Trophoblast cell (in vitro differentiated cells and primary cell): Measurements from ENCODE around the gene LEF1.

Experiments
- DNase-seq, 2 donors: peaks; one replicate each; pipeline ENCODE4 v3.0.0-alpha.2; 2016
- H2AFZ ChIP-seq: 2 replicates; pipeline ENCODE4 v1.6.1; 2013; ENCODE audit warnings: low read length, moderate library complexity, mild to moderate bottlenecking; ENCODE audit not compliant: insufficient read depth, poor library complexity
- H2AK5ac ChIP-seq: 2 replicates; pipeline ENCODE4 v1.6.1; 2013; ENCODE audit warnings: mild to moderate bottlenecking, low read length
- H2BK120ac ChIP-seq: 2 replicates; pipeline ENCODE4 v1.6.1; 2013; ENCODE audit warnings: low read length, mild to moderate bottlenecking, moderate library complexity; ENCODE audit not compliant: insufficient read depth, poor library complexity
- H2BK12ac ChIP-seq: 2 replicates; pipeline ENCODE4 v1.6.1; 2013; ENCODE audit warnings: mild to moderate bottlenecking, low read length, moderate library complexity
- H2BK5ac ChIP-seq: 2 replicates; pipeline ENCODE4 v1.6.1; 2013; ENCODE audit warnings: low read length, low read depth, moderate library complexity, mild to moderate bottlenecking; ENCODE audit not compliant: poor library complexity
- H3K14ac ChIP-seq: 2 replicates; pipeline ENCODE4 v1.6.1; 2013; ENCODE audit warnings: mild to moderate bottlenecking, low read length
- H3K18ac ChIP-seq: 2 replicates; pipeline ENCODE4 v1.6.1; 2013; ENCODE audit warnings: mild to moderate bottlenecking, low read length
- H3K23ac ChIP-seq: 2 replicates; pipeline ENCODE4 v1.6.1; 2013; ENCODE audit warnings: low read length
- H3K27ac ChIP-seq: 2 replicates; pipeline ENCODE4 v1.5.1; 2013; ENCODE audit warnings: low read depth, mild to moderate bottlenecking, inconsistent platforms, low read length, moderate library complexity
- H3K27me3 ChIP-seq: 2 replicates; pipeline ENCODE4 v1.6.1; 2013; ENCODE audit warnings: inconsistent platforms, mild to moderate bottlenecking, low read length, moderate library complexity; ENCODE audit not compliant: insufficient read depth
- H3K36me3 ChIP-seq, 2 experiments: 1 replicate in 1 of 2; 2 replicates in 1 of 2; pipeline ENCODE4 v1.6.1; 2013; ENCODE audit warnings: low read length in 2 of 2, mild to moderate bottlenecking in 2 of 2, moderate library complexity in 1 of 2; ENCODE audit not compliant: insufficient read depth in 2 of 2, control insufficient read depth in 1 of 2
- H3K4ac ChIP-seq: 2 replicates; pipeline ENCODE4 v1.6.1; 2013; ENCODE audit warnings: low read depth, mild to moderate bottlenecking, low read length, moderate library complexity
- H3K4me1 ChIP-seq, 2 experiments: 1 replicate in 1 of 2; 2 replicates in 1 of 2; pipeline ENCODE4 v1.6.1; 2013; ENCODE audit warnings: low read length in 2 of 2, mild to moderate bottlenecking in 2 of 2, moderate library complexity in 1 of 2; ENCODE audit not compliant: insufficient read depth in 2 of 2, control insufficient read depth in 1 of 2
- H3K4me2 ChIP-seq: 2 replicates; pipeline ENCODE4 v1.6.1; 2013; ENCODE audit warnings: inconsistent platforms, mild to moderate bottlenecking, low read length, moderate library complexity
- H3K4me3 ChIP-seq: 2 replicates; pipeline ENCODE4 v1.5.1; 2013; ENCODE audit warnings: mild to moderate bottlenecking, low read depth, low read length, inconsistent platforms
- H3K79me1 ChIP-seq: one replicate; pipeline ENCODE4 v1.6.1; 2013; ENCODE audit warnings: low read length
- H3K79me2 ChIP-seq: 2 replicates; pipeline ENCODE4 v1.6.1; 2013; ENCODE audit warnings: low read length, mild to moderate bottlenecking; ENCODE audit not compliant: control insufficient read depth, insufficient read depth, poor library complexity
- H3K9ac ChIP-seq: 2 replicates; pipeline ENCODE4 v1.6.1; 2013; ENCODE audit warnings: mild to moderate bottlenecking, low read length
- H3K9me3 ChIP-seq: 2 replicates; pipeline ENCODE4 v1.6.1; 2013; ENCODE audit warnings: low read depth, mild to moderate bottlenecking, control low read depth, inconsistent platforms, low read length; ENCODE audit not compliant: insufficient read depth
- H4K12ac ChIP-seq: 2 replicates; pipeline ENCODE4 v1.6.1; 2013; ENCODE audit warnings: low read depth, mild to moderate bottlenecking, low read length, moderate library complexity
- H4K8ac ChIP-seq: 2 replicates; pipeline ENCODE4 v1.6.1; 2013; ENCODE audit warnings: low read depth, mild to moderate bottlenecking, low read length, moderate library complexity
- H4K91ac ChIP-seq: one replicate; pipeline ENCODE4 v1.6.1; 2013; ENCODE audit warnings: low read depth, mild to moderate bottlenecking, low read length, moderate library complexity
- WGBS: extraction: QIAGEN DNeasy Blood & Tissue Kit; methylation state at CpG from one replicate; pipeline ENCODE4 v1.1.7; 2013; ENCODE audit warnings: missing lambda C conversion rate; ENCODE audit not compliant: insufficient read length, insufficient coverage; ENCODE audit errors: extremely low coverage; 5-methylcytosine and 5-hydroxymethylcytosine counted together

LEF1 gene

DNA sequence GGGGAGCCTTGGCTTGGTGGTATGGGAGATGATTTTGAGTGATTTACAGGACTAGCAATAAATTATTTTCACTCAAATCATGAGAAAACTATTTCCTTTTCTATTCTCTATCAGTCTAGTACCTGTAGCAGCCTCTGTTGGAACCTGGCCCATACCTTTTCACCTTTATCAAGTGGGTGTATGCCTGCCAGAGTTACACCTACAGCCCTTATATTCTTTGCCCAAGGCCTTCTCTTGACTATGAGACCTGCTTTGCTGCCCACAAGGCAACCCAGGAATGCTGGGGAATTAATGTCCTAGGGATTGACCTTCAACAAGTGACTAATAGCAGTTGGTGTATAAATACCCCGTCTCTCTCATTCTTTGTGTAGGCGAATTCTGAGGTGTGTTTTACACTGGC lies 20.0 kb upstream of the LEF1 start:
- H3K4me3 ChIP-seq = no peak overlapping the region
- no peak for DNase-seq
- no peak overlapping the region for H4K12ac ChIP-seq
- H3K4ac ChIP-seq = no peak overlapping the region
- H2AK5ac ChIP-seq = no peak overlapping the region
- H3K23ac ChIP-seq = no peak overlapping the region
- no peaks in the 10 kb centered on the region for H3K27me3 ChIP-seq
- H2BK120ac ChIP-seq = no peak overlapping the region
- no peaks in the 10 kb centered on the region for H3K9me3 ChIP-seq
- no peak overlapping the region for H4K91ac ChIP-seq
- H2BK5ac ChIP-seq = no peak overlapping the region
- no peaks in the 10 kb centered on the region for H3K79me1 ChIP-seq
- no CpG with 5 or more reads among the region's 2 CpGs for WGBS
- no peak overlapping the region for H2BK12ac ChIP-seq
- H2AFZ ChIP-seq = no peak overlapping the region
- no peak overlapping the region for H3K9ac ChIP-seq
- H3K18ac ChIP-seq = no peak overlapping the region
- no peak overlapping the region for H4K8ac ChIP-seq
- H3K4me1 ChIP-seq = peaks cover 4 to 5% of the 10 kb centered on the region in 2 experiments
- H3K79me2 ChIP-seq = no peaks in the 10 kb centered on the region
- H3K14ac ChIP-seq = no peak overlapping the region
- no peak overlapping the region for H3K27ac ChIP-seq
- H3K36me3 ChIP-seq = no peaks in the 10 kb centered on the region
- H3K4me2 ChIP-seq = no peak overlapping the region

- no peak overlapping the region for H3K4ac ChIP-seq
- no peak overlapping the region for H3K27ac ChIP-seq
- H3K27me3 ChIP-seq = no peaks in the 10 kb centered on the region
- H4K91ac ChIP-seq = no peak overlapping the region
- no peak overlapping the region for H4K12ac ChIP-seq
- no peak for DNase-seq
- no peaks in the 10 kb centered on the region for H3K79me1 ChIP-seq
- H3K9me3 ChIP-seq = no peaks in the 10 kb centered on the region
- H3K79me2 ChIP-seq = no peaks in the 10 kb centered on the region
- no peak overlapping the region for H2BK12ac ChIP-seq
- no peak overlapping the region for H3K23ac ChIP-seq
- no peak overlapping the region for H3K4me2 ChIP-seq
- H4K8ac ChIP-seq = no peak overlapping the region
- H3K9ac ChIP-seq = no peak overlapping the region
- no peak overlapping the region for H2BK120ac ChIP-seq
- H3K14ac ChIP-seq = no peak overlapping the region
- H2AK5ac ChIP-seq = no peak overlapping the region
- no CpG with 5 or more reads among the region's 3 CpGs for WGBS
- H3K18ac ChIP-seq = no peak overlapping the region
- H3K36me3 ChIP-seq = no peaks in the 10 kb centered on the region
- no peaks in the 10 kb centered on the region for H3K4me1 ChIP-seq
- H3K4me3 ChIP-seq = no peak overlapping the region
- no peak overlapping the region for H2BK5ac ChIP-seq
- no peak overlapping the region for H2AFZ ChIP-seq
These were observed 16.5 kb upstream of the LEF1 start for GRCh38 chr4:108185252-108185651.

DNA sequence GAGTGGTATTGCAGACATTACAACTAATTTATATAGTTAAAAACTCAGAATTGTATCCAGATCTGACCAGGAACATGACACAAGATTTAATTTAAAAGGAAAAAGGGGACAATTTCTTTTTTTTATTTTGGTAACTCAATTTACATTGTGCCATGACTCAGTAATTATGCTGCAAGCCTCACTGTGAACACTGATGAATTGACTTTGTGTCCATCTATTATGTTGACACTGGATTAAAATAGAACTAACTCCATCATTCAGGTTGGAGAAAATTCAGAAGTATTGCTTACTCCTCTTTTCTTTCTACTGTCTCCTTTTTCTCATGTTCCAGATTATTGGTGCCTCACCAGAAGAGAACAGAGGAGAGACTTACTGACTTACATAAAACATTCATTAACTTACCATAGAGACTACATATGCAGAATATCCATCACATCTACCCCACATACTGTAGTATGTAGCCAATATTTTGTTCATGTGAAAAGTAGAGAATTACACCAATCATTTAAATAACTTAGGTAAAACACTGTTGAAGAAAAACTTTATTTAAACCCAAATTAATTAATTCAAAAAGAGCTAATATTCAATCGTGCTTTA lies 15.8 kb upstream of the LEF1 start:
- H3K18ac ChIP-seq = no peak overlapping the region
- no peaks in the 10 kb centered on the region for H3K4me1 ChIP-seq
- H3K27me3 ChIP-seq = no peaks in the 10 kb centered on the region
- no peak overlapping the region for H4K12ac ChIP-seq
- H4K91ac ChIP-seq = no peak overlapping the region
- H2BK120ac ChIP-seq = no peak overlapping the region
- H3K4ac ChIP-seq = no peak overlapping the region
- H3K79me1 ChIP-seq = no peaks in the 10 kb centered on the region
- no peak overlapping the region for H2BK5ac ChIP-seq
- H3K14ac ChIP-seq = no peak overlapping the region
- H2AK5ac ChIP-seq = no peak overlapping the region
- no peaks in the 10 kb centered on the region for H3K79me2 ChIP-seq
- H3K4me3 ChIP-seq = no peak overlapping the region
- no peak for DNase-seq
- WGBS = no CpG with 5 or more reads among the region's 1 CpG
- no peak overlapping the region for H3K27ac ChIP-seq
- H2BK12ac ChIP-seq = no peak overlapping the region
- H3K9me3 ChIP-seq = no peaks in the 10 kb centered on the region
- H3K4me2 ChIP-seq = no peak overlapping the region
- no peak overlapping the region for H3K9ac ChIP-seq
- no peaks in the 10 kb centered on the region for H3K36me3 ChIP-seq
- H4K8ac ChIP-seq = no peak overlapping the region
- H3K23ac ChIP-seq = no peak overlapping the region
- no peak overlapping the region for H2AFZ ChIP-seq

DNA sequence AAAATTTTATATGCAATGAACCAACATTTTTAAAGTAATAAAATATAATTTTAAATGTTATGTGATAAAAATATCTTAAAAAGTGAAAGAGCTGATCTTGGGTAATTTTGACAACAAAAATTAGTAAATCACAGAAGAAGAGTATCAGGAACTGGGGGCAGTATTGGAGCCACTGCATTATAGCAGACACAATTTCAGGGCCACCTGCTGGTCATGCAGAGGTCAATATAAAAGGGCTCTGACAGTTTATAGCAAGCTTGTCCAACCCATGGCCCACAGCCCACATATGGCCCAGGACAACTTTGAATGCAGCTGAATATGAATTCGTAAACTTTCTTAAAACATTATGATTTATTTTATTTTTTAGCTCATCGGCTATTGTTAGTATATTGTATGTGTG lies 13.0 kb upstream of the LEF1 start:
- H2BK5ac ChIP-seq = no peak overlapping the region
- no peak overlapping the region for H3K14ac ChIP-seq
- H2AK5ac ChIP-seq = no peak overlapping the region
- no peaks in the 10 kb centered on the region for H3K36me3 ChIP-seq
- H3K9ac ChIP-seq = no peak overlapping the region
- H3K4me3 ChIP-seq = no peak overlapping the region
- no peak overlapping the region for H2AFZ ChIP-seq
- WGBS = no CpG with 5 or more reads among the region's 2 CpGs
- H4K91ac ChIP-seq = no peak overlapping the region
- H2BK120ac ChIP-seq = no peak overlapping the region
- H4K8ac ChIP-seq = no peak overlapping the region
- H2BK12ac ChIP-seq = no peak overlapping the region
- H3K27ac ChIP-seq = no peak overlapping the region
- H3K9me3 ChIP-seq = peaks cover 4% of the 10 kb centered on the region
- no peaks in the 10 kb centered on the region for H3K79me2 ChIP-seq
- no peaks in the 10 kb centered on the region for H3K79me1 ChIP-seq
- no peak overlapping the region for H3K23ac ChIP-seq
- H3K18ac ChIP-seq = no peak overlapping the region
- H3K27me3 ChIP-seq = no peaks in the 10 kb centered on the region
- no peak for DNase-seq
- H3K4me2 ChIP-seq = no peak overlapping the region
- no peaks in the 10 kb centered on the region for H3K4me1 ChIP-seq
- H4K12ac ChIP-seq = no peak overlapping the region
- H3K4ac ChIP-seq = no peak overlapping the region
